ENCODE measurements around the gene LUZP2.
"Not testable (repeated sequence)": the region's sequence is repeated elsewhere in the genome, so short reads cannot be mapped to it uniquely, and the experiment has no call there.

LUZP2 gene

DNA sequence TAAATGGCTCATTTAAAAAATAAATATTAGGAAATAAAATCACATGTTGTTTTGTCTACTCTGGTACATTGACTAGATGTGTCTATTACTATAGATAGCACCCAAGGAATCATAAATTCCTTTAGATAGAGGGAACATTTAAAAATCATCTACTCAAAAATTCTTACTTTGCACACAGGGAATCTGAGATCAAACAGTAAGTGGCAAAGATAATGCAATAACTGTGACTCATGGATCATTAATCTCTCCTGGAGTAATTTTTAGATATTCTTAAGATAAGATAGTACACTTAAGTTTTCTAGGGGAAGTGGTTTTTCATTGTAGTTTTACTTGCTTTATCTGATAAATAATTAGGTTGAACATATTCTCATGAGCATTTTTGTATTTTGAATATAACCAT is 468.9 kb downstream of the LUZP2 start:
- CTCF ChIA-PET = no interaction called here

DNA sequence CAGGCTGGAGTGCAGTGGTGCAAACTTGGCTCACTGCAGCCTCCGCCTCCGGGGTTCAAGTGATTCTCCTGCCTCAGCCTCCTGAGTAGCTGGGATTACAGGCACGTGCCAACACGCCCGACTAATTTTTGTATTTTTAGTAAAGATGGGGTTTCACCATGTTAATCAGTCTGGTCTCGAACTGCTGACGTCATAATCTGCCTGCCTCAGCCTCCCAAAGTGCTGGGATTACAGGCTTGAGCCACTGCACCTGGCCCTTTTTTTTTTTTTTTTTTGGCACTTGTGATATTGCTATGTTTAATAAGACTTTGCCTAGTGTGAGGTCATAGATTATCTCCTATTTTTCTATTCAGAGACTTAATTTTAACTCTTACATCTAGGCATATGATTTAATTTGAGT is 497.1 kb downstream of the LUZP2 start:
- DNase-seq (ENCODE audit: low read depth, low spot score); POLR2A ChIA-PET; CTCF ChIA-PET; H3K4me3 ChIP-seq (ENCODE audit: low read depth, low read length): not testable (repeated sequence)

More for the DNA sequence above, 468.9 kb downstream of the LUZP2 start:
- POLR2A ChIA-PET = no interaction called here
- no peak for DNase-seq (ENCODE audit: low read depth, low spot score)
- no peak overlapping the region for H3K4me3 ChIP-seq (ENCODE audit: low read depth, low read length)
- TF ChIP-seq, protein P1, sequence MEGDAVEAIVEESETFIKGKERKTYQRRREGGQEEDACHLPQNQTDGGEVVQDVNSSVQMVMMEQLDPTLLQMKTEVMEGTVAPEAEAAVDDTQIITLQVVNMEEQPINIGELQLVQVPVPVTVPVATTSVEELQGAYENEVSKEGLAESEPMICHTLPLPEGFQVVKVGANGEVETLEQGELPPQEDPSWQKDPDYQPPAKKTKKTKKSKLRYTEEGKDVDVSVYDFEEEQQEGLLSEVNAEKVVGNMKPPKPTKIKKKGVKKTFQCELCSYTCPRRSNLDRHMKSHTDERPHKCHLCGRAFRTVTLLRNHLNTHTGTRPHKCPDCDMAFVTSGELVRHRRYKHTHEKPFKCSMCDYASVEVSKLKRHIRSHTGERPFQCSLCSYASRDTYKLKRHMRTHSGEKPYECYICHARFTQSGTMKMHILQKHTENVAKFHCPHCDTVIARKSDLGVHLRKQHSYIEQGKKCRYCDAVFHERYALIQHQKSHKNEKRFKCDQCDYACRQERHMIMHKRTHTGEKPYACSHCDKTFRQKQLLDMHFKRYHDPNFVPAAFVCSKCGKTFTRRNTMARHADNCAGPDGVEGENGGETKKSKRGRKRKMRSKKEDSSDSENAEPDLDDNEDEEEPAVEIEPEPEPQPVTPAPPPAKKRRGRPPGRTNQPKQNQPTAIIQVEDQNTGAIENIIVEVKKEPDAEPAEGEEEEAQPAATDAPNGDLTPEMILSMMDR (IDR thresholded peaks at IDR 0.05; ENCODE audit: insufficient read depth, low read length, missing control alignments) = no peak

DNA sequence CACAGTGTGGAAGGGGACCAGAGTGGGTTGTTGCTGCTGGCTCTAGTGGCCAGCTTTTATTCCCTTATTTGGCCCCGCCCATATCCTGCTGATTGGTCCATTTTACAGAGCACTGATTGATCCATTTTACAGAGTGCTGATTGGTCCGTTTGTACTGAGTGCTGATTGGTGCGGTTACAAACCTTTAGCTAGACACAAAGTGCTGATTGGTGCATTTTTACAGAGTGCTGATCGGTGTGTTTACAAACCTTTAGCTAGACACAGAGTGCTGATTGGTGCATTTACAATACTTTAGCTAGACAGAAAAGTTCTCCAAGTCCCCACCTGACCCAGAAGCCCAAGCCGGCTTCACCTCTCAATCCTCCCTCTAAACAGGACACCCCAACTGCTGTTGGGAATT is 503.1 kb downstream of the LUZP2 start:
- DNase-seq (ENCODE audit: low read depth, low spot score); POLR2A ChIA-PET; H3K4me3 ChIP-seq (ENCODE audit: low read depth, low read length); CTCF ChIA-PET: not testable (repeated sequence)

DNA sequence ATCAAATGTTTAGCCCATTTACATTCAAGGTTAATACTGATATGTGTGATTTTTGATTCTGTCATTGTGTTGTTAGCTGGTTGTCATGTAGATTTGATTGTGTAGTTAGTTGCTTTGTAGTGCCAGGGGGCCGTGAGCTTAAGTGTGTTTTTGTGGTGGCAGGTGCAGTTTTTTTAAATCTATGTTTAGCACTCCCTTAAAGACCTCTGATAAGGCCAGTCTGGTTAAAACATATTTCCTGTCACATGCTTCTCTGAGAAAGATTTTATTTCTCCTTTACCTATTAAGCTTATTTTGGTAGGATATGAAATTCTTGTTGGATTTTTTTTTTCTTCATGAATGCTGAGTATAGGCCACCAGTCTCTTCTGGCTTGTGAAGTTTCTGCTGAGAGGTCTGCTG is 540.6 kb downstream of the LUZP2 start:
- H3K4me3 ChIP-seq (ENCODE audit: low read depth, low read length) = no peak overlapping the region
- POLR2A ChIA-PET = no interaction called here
- CTCF ChIA-PET = no interaction called here
- TF ChIP-seq, protein P1 (IDR thresholded peaks at IDR 0.05; ENCODE audit: insufficient read depth, low read length, missing control alignments) = no peak
- no peak for DNase-seq (ENCODE audit: low read depth, low spot score)

DNA sequence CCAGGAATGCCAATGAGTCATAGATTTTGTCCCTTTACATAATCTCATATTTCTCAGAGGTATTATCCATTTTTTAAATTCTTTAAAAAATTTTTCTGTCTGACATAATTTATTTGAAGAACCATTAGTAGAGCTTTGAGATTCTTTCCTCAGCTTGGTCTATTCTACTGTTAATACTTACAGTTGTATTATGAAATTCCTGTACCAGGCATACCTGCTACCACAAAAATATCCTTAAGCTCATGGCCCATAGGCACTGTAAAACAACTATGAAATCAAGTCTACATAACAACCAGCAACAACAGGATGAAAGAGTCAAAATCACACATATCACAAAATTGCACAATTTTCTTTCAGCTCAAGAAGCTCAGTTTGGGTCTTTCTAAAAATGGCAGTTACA is 541.3 kb downstream of the LUZP2 start:
- H3K4me3 ChIP-seq (ENCODE audit: low read depth, low read length) = no peak overlapping the region
- ChIA-PET CTCF (no interaction called here), POLR2A (no interaction called here)
- no peak for DNase-seq (ENCODE audit: low read depth, low spot score)
- TF ChIP-seq, protein P1 (IDR thresholded peaks at IDR 0.05; ENCODE audit: insufficient read depth, low read length, missing control alignments) = no peak

DNA sequence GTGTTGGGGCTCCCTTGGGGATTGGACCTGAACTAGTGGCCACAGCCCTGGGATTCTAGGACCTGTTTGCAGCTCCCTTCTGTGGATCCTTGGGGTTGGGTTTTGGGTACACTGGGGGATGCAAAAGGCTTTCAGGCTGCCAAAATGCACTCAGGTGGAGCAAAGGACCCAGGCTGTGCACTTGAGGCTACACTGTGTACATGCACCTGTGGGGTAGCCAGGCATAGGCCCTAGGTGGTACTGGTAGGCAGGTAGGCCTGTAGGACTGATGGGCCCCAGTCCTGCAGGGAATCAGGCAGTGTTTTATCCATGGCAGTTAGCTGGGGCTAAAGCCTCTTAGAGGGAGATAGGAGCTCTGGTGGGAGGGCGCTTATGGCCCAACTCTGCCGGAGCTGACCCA is 542.3 kb downstream of the LUZP2 start:
- TF ChIP-seq, protein P1 (IDR thresholded peaks at IDR 0.05; ENCODE audit: insufficient read depth, low read length, missing control alignments) = no peak
- ChIA-PET CTCF (no interaction called here), POLR2A (no interaction called here)
- H3K4me3 ChIP-seq (ENCODE audit: low read depth, low read length) = no peak overlapping the region
- no peak for DNase-seq (ENCODE audit: low read depth, low spot score)

DNA sequence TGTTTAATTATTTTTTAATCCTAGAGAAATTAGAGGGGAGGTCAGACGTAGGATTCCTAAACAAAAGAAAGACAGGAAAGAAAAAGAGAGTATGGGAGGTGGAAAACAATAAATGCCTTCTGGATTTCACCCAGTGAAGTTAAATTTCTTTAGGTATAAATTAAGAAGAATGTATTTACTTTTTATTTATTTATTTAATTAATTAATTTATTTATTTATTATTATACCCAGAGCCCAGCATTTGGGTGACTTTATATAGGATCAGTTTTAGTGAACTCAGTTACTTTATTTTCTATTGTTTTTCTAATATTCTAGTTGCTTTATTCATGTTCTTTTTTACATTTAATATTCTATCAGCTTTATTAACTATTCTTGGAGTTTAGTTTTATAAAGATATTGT is 551.8 kb downstream of the LUZP2 start:
- no peak for DNase-seq (ENCODE audit: low read depth, low spot score)
- TF ChIP-seq, protein P1 (IDR thresholded peaks at IDR 0.05; ENCODE audit: insufficient read depth, low read length, missing control alignments) = no peak
- CTCF ChIA-PET = no interaction called here
- POLR2A ChIA-PET = no interaction called here
- H3K4me3 ChIP-seq (ENCODE audit: low read depth, low read length) = no peak overlapping the region

DNA sequence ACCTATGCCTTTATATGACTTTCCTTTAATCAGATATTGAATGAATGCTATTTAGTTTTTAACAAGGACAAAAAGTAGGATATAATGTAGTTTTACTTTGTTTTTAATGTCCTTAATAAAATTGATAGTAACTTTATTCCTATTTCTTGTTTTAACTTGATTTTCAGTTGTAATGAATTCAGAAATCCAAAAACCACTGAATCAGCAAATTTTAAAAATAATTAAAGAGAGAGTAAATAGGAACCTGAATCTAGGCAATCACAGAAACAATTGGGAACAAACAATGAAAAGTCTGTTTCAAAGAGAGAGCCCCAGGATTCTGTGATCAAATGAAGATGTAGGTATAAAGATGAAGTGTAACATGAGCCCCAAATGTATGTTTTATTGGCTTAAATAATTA is 556.0 kb downstream of the LUZP2 start:
- no peak overlapping the region for H3K4me3 ChIP-seq (ENCODE audit: low read depth, low read length)
- CTCF ChIA-PET = no interaction called here
- POLR2A ChIA-PET = no interaction called here

More for the DNA sequence above, 556.0 kb downstream of the LUZP2 start:
- DNase-seq (ENCODE audit: low read depth, low spot score) = no peak
- TF ChIP-seq, protein P1 (IDR thresholded peaks at IDR 0.05; ENCODE audit: insufficient read depth, low read length, missing control alignments) = no peak

All from AG04449 (cell line).